Measurements from ENCODE around the gene WDPCP. TPM values are rescaled to one million over a fixed set of nuclear protein-coding genes. Genes with fewer than 3 reads are reported as not detected.
"Not testable (repeated sequence)": the region's sequence is repeated elsewhere in the genome, so short reads cannot be mapped to it uniquely, and the experiment has no call there.

WDPCP gene
- total and polyA plus RNA-seq, 2 of the 13 experiments (the other 11 are each of a cell fraction or from before 2014, with no cell fraction given): 2.9 to 5.2 TPM

- TF ChIP-seq, protein P1, sequence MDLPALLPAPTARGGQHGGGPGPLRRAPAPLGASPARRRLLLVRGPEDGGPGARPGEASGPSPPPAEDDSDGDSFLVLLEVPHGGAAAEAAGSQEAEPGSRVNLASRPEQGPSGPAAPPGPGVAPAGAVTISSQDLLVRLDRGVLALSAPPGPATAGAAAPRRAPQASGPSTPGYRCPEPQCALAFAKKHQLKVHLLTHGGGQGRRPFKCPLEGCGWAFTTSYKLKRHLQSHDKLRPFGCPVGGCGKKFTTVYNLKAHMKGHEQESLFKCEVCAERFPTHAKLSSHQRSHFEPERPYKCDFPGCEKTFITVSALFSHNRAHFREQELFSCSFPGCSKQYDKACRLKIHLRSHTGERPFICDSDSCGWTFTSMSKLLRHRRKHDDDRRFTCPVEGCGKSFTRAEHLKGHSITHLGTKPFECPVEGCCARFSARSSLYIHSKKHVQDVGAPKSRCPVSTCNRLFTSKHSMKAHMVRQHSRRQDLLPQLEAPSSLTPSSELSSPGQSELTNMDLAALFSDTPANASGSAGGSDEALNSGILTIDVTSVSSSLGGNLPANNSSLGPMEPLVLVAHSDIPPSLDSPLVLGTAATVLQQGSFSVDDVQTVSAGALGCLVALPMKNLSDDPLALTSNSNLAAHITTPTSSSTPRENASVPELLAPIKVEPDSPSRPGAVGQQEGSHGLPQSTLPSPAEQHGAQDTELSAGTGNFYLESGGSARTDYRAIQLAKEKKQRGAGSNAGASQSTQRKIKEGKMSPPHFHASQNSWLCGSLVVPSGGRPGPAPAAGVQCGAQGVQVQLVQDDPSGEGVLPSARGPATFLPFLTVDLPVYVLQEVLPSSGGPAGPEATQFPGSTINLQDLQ (CRISPR knock-in tag; IDR thresholded peaks at IDR 0.05): no peak
- TF ChIP-seq SNRNP70 (IDR thresholded peaks at IDR 0.05; ENCODE audit: low read depth, low read length): no peak
- TF ChIP-seq IRF2 (CRISPR knock-in tag; IDR thresholded peaks at IDR 0.05): no peak
- TF ChIP-seq ZNF160 (CRISPR knock-in tag; IDR thresholded peaks at IDR 0.05): no peak
Observed at GRCh38 chr2:63562751-63563150, 25.5 kb downstream of the WDPCP start (continued).

GRCh38 chr2:63558922-63559321, 29.4 kb downstream of the WDPCP start:
- H3K4me2 ChIP-seq (ENCODE audit: low read depth, low read length); H3K9me3 ChIP-seq (ENCODE audit: low read length); H3K9ac ChIP-seq (ENCODE audit: insufficient read depth, low read depth, low read length); in situ Hi-C loops (cut with HindIII; ENCODE audit: extremely low pct_ligation_motif_present, low pct_unique_long_range_greater_than_20kb); FAIRE-seq; H3K79me2 ChIP-seq (ENCODE audit: insufficient read depth, low read length); ATAC-seq; intact Hi-C loops (cut with micrococcal nuclease; ENCODE audit: unreplicated experiment); CTCF ChIA-PET (ENCODE audit: low intra/inter-chr PET ratio, low total read pairs); H3K4me1 ChIP-seq (ENCODE audit: insufficient read depth, low read length); DNase-seq (ENCODE audit: low spot score); H3K4me3 ChIP-seq (replicated peaks in 1 of 3; ENCODE audit: insufficient read depth in 1 of 3, low read depth in 2 of 3, low read length in 3 of 3); BruUV-seq (replicated peaks); H2AFZ ChIP-seq (ENCODE audit: low read length); H3K36me3 ChIP-seq (replicated peaks in 1 of 2; ENCODE audit: control insufficient read depth in 1 of 2, insufficient read depth in 2 of 2, low read length in 2 of 2); POLR2A ChIA-PET; H4K20me1 ChIP-seq (ENCODE audit: insufficient read depth, low read length); H3K27me3 ChIP-seq (ENCODE audit: control insufficient read depth in 1 of 2, insufficient read depth in 2 of 2, low read length in 2 of 2); H3K27ac ChIP-seq (ENCODE audit: extremely low read length, insufficient read depth, low read length): not testable (repeated sequence)
- 22% methylated on average over 3 of the region's 3 CpGs for WGBS (ENCODE audit: low lambda C conversion rate)

DNA sequence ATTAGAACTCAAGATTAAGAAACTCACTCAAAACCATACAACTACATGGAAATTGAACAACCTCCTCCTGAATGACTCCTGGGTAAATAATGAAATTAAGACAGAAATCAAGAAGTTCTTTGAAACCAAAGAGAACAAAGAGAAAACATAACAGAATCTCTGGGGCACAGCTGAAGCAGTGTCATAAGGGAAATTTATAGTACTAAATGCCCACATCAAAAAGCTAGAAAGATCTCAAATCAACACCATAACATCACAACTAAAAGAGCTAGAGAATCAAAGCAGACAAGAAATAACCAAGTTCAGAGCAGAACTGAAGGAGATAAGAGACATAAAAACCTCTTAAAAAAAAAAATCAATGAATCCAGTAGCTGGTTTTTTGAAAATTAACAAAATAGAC, 30.5 kb downstream of the WDPCP start:
- H3K4me1 ChIP-seq (ENCODE audit: insufficient read depth, low read length); H3K9ac ChIP-seq (ENCODE audit: insufficient read depth, low read depth, low read length); intact Hi-C loops (cut with micrococcal nuclease; ENCODE audit: unreplicated experiment); H3K4me2 ChIP-seq (ENCODE audit: low read depth, low read length); H3K4me3 ChIP-seq (replicated peaks in 1 of 3; ENCODE audit: insufficient read depth in 1 of 3, low read depth in 2 of 3, low read length in 3 of 3); H3K36me3 ChIP-seq (replicated peaks in 1 of 2; ENCODE audit: control insufficient read depth in 1 of 2, insufficient read depth in 2 of 2, low read length in 2 of 2); BruUV-seq (replicated peaks); H3K9me3 ChIP-seq (ENCODE audit: low read length); H2AFZ ChIP-seq (ENCODE audit: low read length); POLR2A ChIA-PET; H3K27me3 ChIP-seq (ENCODE audit: control insufficient read depth in 1 of 2, insufficient read depth in 2 of 2, low read length in 2 of 2); in situ Hi-C loops (cut with HindIII; ENCODE audit: extremely low pct_ligation_motif_present, low pct_unique_long_range_greater_than_20kb); H3K27ac ChIP-seq (ENCODE audit: extremely low read length, insufficient read depth, low read length); FAIRE-seq; H3K79me2 ChIP-seq (ENCODE audit: insufficient read depth, low read length); CTCF ChIA-PET (ENCODE audit: low intra/inter-chr PET ratio, low total read pairs); ATAC-seq; DNase-seq (ENCODE audit: low spot score); H4K20me1 ChIP-seq (ENCODE audit: insufficient read depth, low read length): not testable (repeated sequence)

All from HepG2 (cell line).